HCT116 (cell line): ENCODE data around the gene ARHGAP10.

ENCODE experiments used
- ATF3 ChIP-seq: IDR thresholded peaks from 2 replicates; pipeline ENCODE4 v1.6.1; 2012
- CTCF ChIP-seq, 3 experiments: fragments of 200-600 bp in 1 of 3; sonication (generic) in 1 of 3; IDR thresholded peaks in 2 of 3; conservative IDR thresholded peaks in 1 of 3; 2 replicates each; pipeline ENCODE4 v1.5.1; 2012 to 2017; ENCODE audit warnings: low read depth in 2 of 3, low read length in 2 of 3, antibody characterized with exemption in 1 of 3, borderline replicate concordance in 1 of 3, control low read depth in 1 of 3, mild to moderate bottlenecking in 1 of 3, mixed read lengths in 1 of 3, mixed run types in 1 of 3, moderate library complexity in 1 of 3; ENCODE audit not compliant: insufficient read depth in 1 of 3
- EGR1 ChIP-seq: IDR thresholded peaks from 2 replicates; pipeline ENCODE4 v1.6.1; 2012; ENCODE audit warnings: low read depth
- EZH2 ChIP-seq: fragments of 200-600 bp; sonication (generic); IDR thresholded peaks from 2 replicates; pipeline ENCODE4 v1.6.1; 2017; ENCODE audit warnings: antibody characterized with exemption, mixed run types
- EZH2phosphoT487 ChIP-seq: fragments of 200-600 bp; IDR thresholded peaks from 2 replicates; pipeline ENCODE4 v1.6.1; 2018; ENCODE audit warnings: antibody characterized with exemption, borderline replicate concordance
- JUND ChIP-seq: IDR thresholded peaks from 2 replicates; pipeline ENCODE4 v1.6.1; 2012
- MAX ChIP-seq: IDR thresholded peaks from 2 replicates; pipeline ENCODE4 v1.6.1; 2012
- POLR2A ChIP-seq: IDR thresholded peaks from 2 replicates; pipeline ENCODE4 v1.7.0; 2011; ENCODE audit warnings: borderline replicate concordance; ENCODE audit not compliant: insufficient read depth, insufficient read length; ENCODE audit errors: extremely low read depth
- POLR2AphosphoS5 ChIP-seq: IDR thresholded peaks from 2 replicates; pipeline ENCODE4 v1.6.1; 2011; ENCODE audit warnings: mild to moderate bottlenecking, low read depth, low read length, moderate library complexity
- RAD21 ChIP-seq: IDR thresholded peaks from 2 replicates; pipeline ENCODE4 v1.6.1; 2012; ENCODE audit warnings: low read depth, mild to moderate bottlenecking
- SP1 ChIP-seq: IDR thresholded peaks from 2 replicates; pipeline ENCODE4 v1.6.1; 2012; ENCODE audit warnings: low read depth
- ZNF274 ChIP-seq: fragments of 200-500 bp; sonication (Bioruptor generic); IDR thresholded peaks from 2 replicates; pipeline ENCODE4 v1.6.1; 2014; ENCODE audit warnings: mild to moderate bottlenecking, low read depth, low read length, inconsistent platforms

GRCh38 chr4:148081267-148081666, 349.4 kb downstream of the ARHGAP10 start:
- TF ChIP-seq CTCF (IDR thresholded peaks at IDR 0.05 in 2 of 3, conservative IDR thresholded peaks at IDR 0.05 in 1 of 3; ENCODE audit: borderline replicate concordance in 1 of 3, insufficient read depth in 1 of 3, low read depth in 2 of 3, low read length in 2 of 3) (no peak), POLR2AphosphoS5 (no peak), JUND (no peak), SP1 (no peak), POLR2A (no peak), ATF3 (no peak), RAD21 (no peak), EGR1 (no peak), EZH2phosphoT487 (no peak), MAX (no peak), EZH2 (no peak), ZNF274 (no peak)
